OCI-LY7 (cell line): Measurements from ENCODE around the gene PTCH2.

ENCODE experiments used
- EZH2phosphoT487 ChIP-seq: fragments of 200-600 bp; sonication (generic); IDR thresholded peaks from 2 replicates; pipeline ENCODE4 v1.6.1; 2018; ENCODE audit warnings: low read depth, borderline replicate concordance, mild to moderate bottlenecking, mixed run types, antibody characterized with exemption, low read length, moderate library complexity, mixed read lengths
- TF ChIP-seq, protein P1 (sequence below): fragments of 200-600 bp; sonication (generic); conservative IDR thresholded peaks from 2 replicates; pipeline ENCODE4 v1.5.1; 2014; ENCODE audit warnings: mild to moderate bottlenecking, antibody characterized with exemption, low read length, moderate library complexity, mixed read lengths

DNA sequence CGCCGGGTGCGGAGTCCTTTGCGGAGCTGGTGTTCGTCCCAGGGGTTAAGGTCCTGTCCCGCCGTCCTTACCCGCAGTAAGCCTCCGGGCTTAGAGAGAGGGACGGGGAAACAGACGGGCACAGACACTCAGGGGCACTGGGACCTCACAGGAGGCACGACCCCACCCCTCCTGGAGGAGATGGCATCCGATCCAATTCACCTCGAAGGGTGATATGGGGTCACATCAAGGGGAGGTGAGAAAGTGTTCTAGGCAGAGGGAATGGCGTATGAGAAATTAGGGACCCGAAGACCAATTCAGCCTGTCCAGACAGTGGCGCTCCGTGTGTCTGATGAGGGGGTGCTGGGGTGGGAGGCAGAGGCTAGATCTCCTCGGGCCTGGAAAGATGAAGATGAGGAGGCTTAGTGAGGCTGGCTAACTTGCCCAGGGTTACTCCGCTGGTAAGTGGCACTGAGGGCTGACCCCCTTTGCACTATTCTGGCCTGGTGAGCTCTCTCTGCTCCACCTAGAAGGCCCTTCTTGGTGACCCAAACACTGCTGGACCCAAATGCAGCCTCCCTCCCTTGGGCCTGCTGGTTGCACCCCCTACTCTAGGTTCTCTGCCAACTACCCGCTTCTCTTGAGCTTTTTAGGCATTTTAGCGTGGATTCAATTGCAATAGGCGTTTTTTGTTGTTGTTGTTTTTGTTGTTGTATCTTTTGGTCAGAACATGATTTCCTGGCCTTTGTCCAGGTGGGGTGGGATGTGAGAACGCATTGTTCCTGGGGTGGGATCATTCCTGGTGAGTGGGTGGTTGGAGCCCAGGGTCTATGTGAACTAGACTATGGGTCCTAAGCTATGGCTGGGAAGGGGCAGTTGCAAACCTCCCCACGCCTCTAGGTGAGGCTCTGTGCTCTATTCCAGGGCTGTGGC is 22.5 kb downstream of the PTCH2 start:
- TF ChIP-seq, protein P1, sequence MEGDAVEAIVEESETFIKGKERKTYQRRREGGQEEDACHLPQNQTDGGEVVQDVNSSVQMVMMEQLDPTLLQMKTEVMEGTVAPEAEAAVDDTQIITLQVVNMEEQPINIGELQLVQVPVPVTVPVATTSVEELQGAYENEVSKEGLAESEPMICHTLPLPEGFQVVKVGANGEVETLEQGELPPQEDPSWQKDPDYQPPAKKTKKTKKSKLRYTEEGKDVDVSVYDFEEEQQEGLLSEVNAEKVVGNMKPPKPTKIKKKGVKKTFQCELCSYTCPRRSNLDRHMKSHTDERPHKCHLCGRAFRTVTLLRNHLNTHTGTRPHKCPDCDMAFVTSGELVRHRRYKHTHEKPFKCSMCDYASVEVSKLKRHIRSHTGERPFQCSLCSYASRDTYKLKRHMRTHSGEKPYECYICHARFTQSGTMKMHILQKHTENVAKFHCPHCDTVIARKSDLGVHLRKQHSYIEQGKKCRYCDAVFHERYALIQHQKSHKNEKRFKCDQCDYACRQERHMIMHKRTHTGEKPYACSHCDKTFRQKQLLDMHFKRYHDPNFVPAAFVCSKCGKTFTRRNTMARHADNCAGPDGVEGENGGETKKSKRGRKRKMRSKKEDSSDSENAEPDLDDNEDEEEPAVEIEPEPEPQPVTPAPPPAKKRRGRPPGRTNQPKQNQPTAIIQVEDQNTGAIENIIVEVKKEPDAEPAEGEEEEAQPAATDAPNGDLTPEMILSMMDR, result no peak
- TF ChIP-seq EZH2phosphoT487, result no peak
